Omental fat pad (tissue), 4 donors: ENCODE results near the gene UBE2D2. TPM values are rescaled to one million over a fixed set of nuclear protein-coding genes. Genes with fewer than 3 reads are reported as not detected.
A peak's percentile ranks its signal among the peaks of the same experiment; 100 is the strongest.

Experiments
- ATAC-seq: fragments of 150-250 bp; one replicate; pipeline ENCODE4 v1.9.1; 2016; ENCODE audit warnings: mild to moderate bottlenecking, moderate library complexity; ENCODE audit not compliant: low FRiP score
- DNase-seq: peaks from one replicate; pipeline ENCODE4 v3.0.0-alpha.2; 2019; ENCODE audit warnings: low spot score
- CTCF ChIP-seq, 3 donors: fragments of 450-650 bp; IDR thresholded peaks; one replicate each; pipeline ENCODE4 v1.5.1; 2016 to 2017; ENCODE audit warnings: antibody characterized with exemption in 3 of 3, mild to moderate bottlenecking in 3 of 3, moderate library complexity in 2 of 3
- total RNA-seq, 4 donors: library from RNA; depleted of rRNA; stranded (reverse); fragments of >200 nt; gene quantifications; one replicate each; pipeline ENCODE4 v1.1.0, GENCODE V29; 2016

Gene UBE2D2
- total RNA-seq, 4 donors from 2014 or later = 50.4 to 76.9 (median 70.4) TPM

DNA sequence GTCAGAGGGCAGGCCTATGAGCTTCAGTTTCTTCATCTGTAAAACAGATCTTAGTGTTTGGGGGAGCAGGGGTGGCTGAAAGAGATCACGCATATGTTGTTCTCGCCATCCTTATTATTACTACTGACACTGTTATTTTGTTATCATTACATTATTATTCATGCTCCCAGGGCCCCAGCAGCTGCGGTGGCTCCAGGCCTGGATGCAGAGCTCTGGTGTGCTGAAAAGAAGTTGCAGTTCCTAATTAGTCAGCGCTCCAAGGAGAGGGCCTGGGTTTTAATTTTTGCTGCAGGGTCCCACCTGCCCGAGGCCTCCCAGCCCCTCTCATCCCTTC is 106.6 kb downstream of the UBE2D2 start:
- ATAC-seq (no peak), DNase-seq (no peak)
- no peak for TF ChIP-seq CTCF (IDR thresholded peaks at IDR 0.05)

GRCh38 chr5:139668064-139668880 is 107.1 kb downstream of the UBE2D2 start:
- TF ChIP-seq CTCF (IDR thresholded peaks at IDR 0.05) = no peak
- ATAC-seq (peak; percentile 37), DNase-seq (no peak)

GRCh38 chr5:139668924-139669661 is 108.0 kb downstream of the UBE2D2 start:
- no peak for TF ChIP-seq CTCF (IDR thresholded peaks at IDR 0.05)
- ATAC-seq (no peak), DNase-seq (no peak)

DNA sequence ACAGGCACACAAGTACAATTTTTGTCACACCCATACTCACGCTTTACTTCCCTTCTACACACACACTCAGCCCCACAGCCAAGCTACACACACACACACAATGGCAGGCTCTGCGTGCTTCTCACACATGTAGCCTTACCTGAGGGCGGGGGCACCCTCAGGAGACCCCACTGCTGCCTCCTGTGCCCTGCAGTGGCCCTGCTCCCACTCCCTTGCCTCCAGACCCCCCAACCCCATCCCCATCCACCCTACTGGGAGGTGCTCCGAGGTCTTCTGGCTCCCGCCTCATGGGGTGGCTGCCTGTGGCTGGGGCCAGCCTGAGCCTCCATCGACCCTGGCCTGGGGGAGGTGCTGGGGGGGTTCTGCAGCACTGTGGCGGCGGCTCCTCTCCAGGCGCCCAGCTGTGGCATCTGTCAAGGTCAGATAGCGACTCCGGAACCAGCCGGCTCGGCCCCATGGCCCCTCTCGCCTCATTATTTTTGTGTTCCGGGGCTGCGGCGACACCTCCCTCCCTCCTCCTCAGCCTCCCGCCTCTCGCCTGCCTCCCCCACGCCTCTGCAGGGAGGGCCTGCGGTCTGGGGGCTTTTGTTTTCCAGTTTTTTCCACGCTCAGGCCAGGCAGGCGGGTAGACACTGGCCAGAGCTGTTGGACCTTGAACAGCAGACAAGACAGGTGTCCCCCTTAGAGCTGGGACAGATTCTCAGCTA is 108.7 kb downstream of the UBE2D2 start:
- no peak for TF ChIP-seq CTCF (IDR thresholded peaks at IDR 0.05)
- no peak for ATAC-seq
- no peak for DNase-seq

- no peak for ATAC-seq
- no peak for TF ChIP-seq CTCF (IDR thresholded peaks at IDR 0.05)
- no peak for DNase-seq
These were observed 109.4 kb downstream of the UBE2D2 start for GRCh38 chr5:139670369-139671095.

DNA sequence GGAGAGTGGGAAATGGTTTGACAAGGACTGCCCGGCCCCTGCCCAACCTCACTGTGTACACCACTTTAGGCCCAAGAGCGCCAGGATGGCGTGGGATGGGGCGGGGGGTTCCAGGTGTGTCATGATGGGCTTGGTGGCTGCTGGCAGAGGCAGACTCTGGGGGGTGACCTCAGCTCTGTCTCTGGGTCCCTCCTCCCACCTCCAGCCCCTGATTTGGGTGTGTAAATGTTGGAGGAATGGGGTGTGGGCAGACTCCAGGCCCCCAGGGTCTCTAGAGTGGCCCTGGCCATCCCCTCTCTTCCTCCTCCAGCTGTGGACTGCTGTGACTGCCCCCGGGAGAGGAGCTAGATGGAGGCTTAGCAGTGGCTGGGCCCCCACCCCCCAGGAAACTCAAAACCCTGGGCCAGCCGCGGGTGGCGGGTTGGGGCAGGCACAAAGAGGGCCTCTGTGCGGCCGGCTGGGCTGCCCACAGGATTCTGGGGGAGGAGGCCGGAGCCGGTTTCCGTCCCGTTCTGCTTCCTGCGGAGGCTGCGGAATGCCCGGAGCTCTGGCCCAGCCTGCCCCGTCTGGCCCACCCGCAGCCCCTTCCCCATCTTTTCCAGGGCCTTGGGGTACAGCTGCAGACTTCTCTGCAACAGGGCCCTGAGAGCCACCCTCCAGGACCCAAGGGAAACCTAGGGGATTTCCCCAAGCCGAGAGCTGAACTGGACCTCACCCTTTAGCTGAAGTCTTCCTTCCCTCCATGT is 110.1 kb downstream of the UBE2D2 start:
- DNase-seq (no peak), ATAC-seq (no peak)
- no peak for TF ChIP-seq CTCF (IDR thresholded peaks at IDR 0.05)
